Upper lobe of left lung (tissue), 4 donors: ENCODE data around the gene PNPLA7.

Experiments
- EP300 ChIP-seq, 4 donors: sonication (generic); formaldehyde crosslinking; IDR thresholded peaks; one replicate each; pipeline ENCODE4 v1.5.1; 2017; ENCODE audit warnings: antibody characterized with exemption in 4 of 4, control low read depth in 2 of 4
- POLR2A ChIP-seq, 4 donors: fragments of 450-650 bp; IDR thresholded peaks; one replicate each; pipeline ENCODE4 v1.5.1; 2016 to 2017; ENCODE audit warnings: antibody characterized with exemption in 4 of 4, mild to moderate bottlenecking in 2 of 4
- POLR2AphosphoS5 ChIP-seq, 2 donors: sonication (generic); formaldehyde crosslinking; IDR thresholded peaks; one replicate each; pipeline ENCODE4 v1.5.1; 2017; ENCODE audit warnings: antibody characterized with exemption in 2 of 2
- TF ChIP-seq, protein P1 (sequence below), 6 experiments: fragments of 450-650 bp in 4 of 6; fragments of 200-600 bp in 2 of 6; sonication (generic) in 2 of 6; IDR thresholded peaks; one replicate each; pipeline ENCODE4 v1.5.1; 2016 to 2019; ENCODE audit warnings: antibody characterized with exemption in 6 of 6

DNA sequence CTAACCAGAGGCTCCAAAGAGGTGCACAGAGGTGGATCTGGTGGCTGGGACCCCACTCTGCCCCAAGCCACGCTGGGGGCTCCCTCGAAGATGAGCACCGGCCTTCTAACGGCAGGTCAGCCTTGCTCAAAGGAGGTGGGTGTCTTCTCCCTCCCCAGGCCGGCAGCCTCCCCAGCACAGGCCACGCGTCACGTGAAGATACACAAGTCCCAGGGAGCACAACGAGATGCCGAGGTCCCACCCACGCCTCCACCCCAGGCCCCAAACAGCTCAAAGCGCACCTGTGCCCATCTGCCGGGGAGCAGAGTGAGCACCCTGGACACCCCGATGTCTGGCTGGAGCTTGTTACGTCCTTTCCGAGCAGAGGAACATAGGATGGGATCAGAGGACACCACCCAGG is 12.1 kb downstream of the PNPLA7 start:
- TF ChIP-seq POLR2AphosphoS5 (IDR thresholded peaks at IDR 0.05) (no peak), POLR2A (IDR thresholded peaks at IDR 0.05) (no peak), EP300 (IDR thresholded peaks at IDR 0.05) (no peak)
- TF ChIP-seq, protein P1, sequence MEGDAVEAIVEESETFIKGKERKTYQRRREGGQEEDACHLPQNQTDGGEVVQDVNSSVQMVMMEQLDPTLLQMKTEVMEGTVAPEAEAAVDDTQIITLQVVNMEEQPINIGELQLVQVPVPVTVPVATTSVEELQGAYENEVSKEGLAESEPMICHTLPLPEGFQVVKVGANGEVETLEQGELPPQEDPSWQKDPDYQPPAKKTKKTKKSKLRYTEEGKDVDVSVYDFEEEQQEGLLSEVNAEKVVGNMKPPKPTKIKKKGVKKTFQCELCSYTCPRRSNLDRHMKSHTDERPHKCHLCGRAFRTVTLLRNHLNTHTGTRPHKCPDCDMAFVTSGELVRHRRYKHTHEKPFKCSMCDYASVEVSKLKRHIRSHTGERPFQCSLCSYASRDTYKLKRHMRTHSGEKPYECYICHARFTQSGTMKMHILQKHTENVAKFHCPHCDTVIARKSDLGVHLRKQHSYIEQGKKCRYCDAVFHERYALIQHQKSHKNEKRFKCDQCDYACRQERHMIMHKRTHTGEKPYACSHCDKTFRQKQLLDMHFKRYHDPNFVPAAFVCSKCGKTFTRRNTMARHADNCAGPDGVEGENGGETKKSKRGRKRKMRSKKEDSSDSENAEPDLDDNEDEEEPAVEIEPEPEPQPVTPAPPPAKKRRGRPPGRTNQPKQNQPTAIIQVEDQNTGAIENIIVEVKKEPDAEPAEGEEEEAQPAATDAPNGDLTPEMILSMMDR (IDR thresholded peaks at IDR 0.05): no peak
